Mammary epithelial cell (primary cell): ENCODE results near the gene POLE.

Experiments used
- EZH2 ChIP-seq: IDR thresholded peaks from 2 replicates; pipeline ENCODE4 v1.6.1; 2012; ENCODE audit warnings: low read length, inconsistent platforms, borderline replicate concordance
- TF ChIP-seq, protein P1 (sequence below), 2 donors: IDR thresholded peaks in 1 of 2; conservative IDR thresholded peaks in 1 of 2; 2 replicates each; pipeline ENCODE4 v1.5.1; 2011 to 2012; ENCODE audit warnings: inconsistent platforms in 2 of 2, low read length in 2 of 2, mild to moderate bottlenecking in 2 of 2, control low read depth in 1 of 2, low read depth in 1 of 2; ENCODE audit not compliant: insufficient read depth in 1 of 2; ENCODE audit errors: extremely low read depth in 1 of 2

DNA sequence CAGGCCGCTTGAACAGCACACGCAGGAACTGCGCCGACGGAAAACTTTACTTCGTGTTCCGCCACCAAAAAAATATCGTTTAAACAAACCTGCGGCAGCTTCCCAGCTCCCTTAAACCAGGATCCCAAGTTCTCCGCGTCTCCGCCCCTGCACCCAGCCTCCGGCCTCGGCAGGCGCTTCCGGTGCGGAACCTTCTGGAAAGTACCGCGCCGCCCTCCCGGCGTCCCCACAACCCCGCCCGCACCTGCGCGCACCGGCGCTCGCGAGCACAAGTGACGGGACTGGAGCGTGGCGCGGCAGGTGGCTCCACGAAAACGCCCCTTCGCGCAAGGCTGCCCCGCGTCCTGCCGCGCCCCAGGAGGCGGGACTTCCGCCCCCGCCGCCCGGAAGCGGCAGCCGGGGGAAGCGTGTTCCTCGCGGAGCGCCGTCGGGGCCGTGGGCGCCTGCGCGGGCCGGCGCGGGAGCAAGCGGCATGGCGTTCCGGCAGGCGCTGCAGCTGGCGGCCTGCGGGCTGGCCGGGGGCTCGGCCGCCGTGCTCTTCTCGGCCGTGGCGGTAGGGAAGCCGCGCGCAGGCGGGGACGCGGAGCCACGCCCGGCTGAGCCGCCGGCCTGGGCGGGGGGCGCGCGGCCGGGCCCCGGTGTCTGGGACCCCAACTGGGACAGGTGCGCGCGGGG is 23.4 kb upstream of the POLE start, which contains the start of gene PGAM5:
- TF ChIP-seq, protein P1, sequence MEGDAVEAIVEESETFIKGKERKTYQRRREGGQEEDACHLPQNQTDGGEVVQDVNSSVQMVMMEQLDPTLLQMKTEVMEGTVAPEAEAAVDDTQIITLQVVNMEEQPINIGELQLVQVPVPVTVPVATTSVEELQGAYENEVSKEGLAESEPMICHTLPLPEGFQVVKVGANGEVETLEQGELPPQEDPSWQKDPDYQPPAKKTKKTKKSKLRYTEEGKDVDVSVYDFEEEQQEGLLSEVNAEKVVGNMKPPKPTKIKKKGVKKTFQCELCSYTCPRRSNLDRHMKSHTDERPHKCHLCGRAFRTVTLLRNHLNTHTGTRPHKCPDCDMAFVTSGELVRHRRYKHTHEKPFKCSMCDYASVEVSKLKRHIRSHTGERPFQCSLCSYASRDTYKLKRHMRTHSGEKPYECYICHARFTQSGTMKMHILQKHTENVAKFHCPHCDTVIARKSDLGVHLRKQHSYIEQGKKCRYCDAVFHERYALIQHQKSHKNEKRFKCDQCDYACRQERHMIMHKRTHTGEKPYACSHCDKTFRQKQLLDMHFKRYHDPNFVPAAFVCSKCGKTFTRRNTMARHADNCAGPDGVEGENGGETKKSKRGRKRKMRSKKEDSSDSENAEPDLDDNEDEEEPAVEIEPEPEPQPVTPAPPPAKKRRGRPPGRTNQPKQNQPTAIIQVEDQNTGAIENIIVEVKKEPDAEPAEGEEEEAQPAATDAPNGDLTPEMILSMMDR (conservative IDR thresholded peaks at IDR 0.05 in 1 of 2, IDR thresholded peaks at IDR 0.05 in 1 of 2; ENCODE audit: extremely low read depth in 1 of 2, insufficient read depth in 1 of 2, low read depth in 1 of 2, low read length in 2 of 2), result no peak
- no peak for TF ChIP-seq EZH2
